ENCODE results near the gene RIBC2.
"Not testable (repeated sequence)": the region's sequence is repeated elsewhere in the genome, so short reads cannot be mapped to it uniquely, and the experiment has no call there.

The RIBC2 gene, protein sequence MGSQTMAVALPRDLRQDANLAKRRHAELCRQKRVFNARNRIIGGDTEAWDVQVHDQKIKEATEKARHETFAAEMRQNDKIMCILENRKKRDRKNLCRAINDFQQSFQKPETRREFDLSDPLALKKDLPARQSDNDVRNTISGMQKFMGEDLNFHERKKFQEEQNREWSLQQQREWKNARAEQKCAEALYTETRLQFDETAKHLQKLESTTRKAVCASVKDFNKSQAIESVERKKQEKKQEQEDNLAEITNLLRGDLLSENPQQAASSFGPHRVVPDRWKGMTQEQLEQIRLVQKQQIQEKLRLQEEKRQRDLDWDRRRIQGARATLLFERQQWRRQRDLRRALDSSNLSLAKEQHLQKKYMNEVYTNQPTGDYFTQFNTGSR

DNA sequence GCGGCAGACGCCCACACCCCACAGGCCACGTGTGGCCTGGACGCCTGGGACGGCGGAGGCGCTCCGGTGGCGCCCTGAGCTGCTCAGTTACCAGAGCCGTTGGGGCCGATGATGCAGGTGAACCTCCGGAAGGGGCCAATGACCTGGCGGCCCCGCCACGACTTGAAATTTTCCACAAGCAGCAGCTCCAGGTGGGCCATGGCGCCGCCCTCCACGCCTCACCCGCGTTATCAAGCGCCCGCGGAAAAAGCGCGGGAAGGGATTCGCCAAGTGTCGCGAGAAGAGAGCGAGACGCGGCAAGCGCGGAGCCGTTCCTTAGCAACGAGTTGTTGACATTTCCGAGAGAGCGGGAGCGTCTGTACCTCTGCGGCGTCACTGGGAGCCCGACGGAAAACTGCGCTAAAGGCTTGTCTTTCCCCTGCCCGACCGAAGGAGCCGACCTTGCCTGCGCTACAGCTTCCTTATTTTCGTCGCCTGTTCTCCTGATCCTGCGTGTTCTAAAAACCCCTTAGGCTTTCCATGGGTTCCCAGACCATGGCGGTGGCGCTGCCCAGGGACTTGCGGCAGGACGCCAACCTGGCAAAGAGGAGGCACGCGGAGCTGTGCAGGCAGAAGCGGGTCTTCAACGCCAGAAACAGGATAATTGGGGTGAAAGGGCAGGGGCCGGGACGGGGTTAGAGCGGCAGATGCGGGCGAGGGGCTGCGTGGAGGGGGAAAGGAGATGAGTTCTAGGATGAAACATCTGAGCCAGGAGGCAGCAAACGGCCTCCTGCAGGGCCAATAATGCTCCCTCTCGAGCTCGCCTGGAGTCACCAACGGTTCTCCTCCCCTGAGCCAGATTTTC, at the start of gene RIBC2, which contains the start of gene SMC1B:
Gene RIBC2, plus strand, starts transcription at position 326 of the 844 bp plus-strand sequence. Its CDS starts 194 bp downstream, at position 520.
Gene SMC1B, minus strand, starts transcription at position 232 of the 844 bp plus-strand sequence. Its CDS starts 32 bp downstream, at position 200.
- peak; percentile 69 for DNase-seq (ENCODE audit: low read depth)

DNA sequence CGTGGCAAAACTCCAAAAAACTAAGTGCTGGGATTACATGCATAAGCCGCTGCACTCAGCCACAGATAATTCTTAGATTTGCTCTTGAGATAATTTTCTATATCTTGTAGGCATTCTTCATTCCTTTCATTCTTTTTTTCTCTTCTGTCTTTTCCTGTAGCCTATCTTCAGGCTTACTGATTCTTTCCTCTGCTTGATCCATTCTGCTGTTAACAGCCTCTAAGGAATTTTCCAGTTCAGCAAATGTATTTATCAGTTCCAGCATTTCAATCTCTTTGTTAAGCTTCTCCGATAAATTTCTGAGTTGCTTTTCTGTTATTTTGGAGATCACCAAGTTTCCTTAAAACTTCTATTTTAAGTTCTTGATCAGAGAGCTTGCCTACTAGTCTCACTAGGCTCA, 46.8 kb upstream of the RIBC2 start:
- no peak for DNase-seq (ENCODE audit: low read depth)

DNA sequence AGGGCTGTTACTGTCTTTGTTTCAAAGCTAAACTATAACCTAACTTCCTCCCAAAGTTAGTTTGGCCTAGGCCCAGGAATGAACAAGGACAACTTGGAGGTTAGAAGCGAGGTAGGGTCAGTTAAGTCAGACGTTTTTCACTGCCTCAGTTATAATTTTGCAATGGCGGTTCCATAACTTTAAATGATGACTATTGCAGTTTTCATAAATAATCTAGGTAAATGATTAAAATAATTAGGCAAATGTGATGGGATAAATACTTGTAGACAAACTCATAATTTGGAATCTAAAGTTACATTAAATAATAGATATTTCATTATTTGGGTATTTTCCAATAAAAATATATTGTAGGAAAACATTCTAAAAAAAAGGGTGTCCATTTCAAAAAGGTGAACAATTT, 39.9 kb upstream of the RIBC2 start:
- DNase-seq (ENCODE audit: low read depth) = not testable (repeated sequence)

DNA sequence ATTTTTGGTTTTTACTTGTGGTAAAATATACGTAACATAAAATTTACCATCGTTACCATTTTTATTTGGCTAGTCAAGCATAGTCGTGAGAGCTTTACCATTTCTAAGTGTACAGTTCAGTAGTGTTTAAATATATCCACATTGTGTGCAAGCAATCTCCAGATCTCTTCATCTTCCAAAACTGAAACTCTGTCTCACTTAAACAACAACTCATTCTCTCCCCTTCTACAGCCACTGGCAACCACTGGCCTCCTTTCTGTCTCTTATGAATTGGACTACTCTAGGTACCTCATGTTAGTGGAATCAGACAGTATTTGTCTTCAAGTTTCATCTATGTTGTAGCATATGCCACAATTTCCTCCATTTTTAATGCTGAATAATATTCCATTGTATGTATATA, 37.5 kb upstream of the RIBC2 start:
- no peak for DNase-seq (ENCODE audit: low read depth)

DNA sequence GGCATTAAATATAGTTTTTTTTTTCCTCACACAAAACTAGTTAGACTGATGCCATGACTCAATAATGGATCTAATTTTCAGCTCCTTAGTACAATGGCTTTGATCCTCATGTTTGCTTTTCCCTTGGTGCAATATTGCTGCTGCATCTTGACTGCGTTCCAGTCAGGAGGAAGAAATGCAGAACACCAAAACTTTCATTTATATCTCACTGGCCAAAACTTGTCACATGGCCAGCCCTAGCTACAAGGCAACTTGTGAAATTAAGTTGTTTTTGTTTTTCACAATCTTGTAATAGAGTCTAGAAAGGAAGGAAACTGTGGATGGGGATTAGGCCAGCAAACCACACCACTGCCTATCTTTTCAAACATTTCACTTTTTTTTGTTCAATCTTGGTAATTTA, 36.8 kb upstream of the RIBC2 start:
- no peak for DNase-seq (ENCODE audit: low read depth)

DNA sequence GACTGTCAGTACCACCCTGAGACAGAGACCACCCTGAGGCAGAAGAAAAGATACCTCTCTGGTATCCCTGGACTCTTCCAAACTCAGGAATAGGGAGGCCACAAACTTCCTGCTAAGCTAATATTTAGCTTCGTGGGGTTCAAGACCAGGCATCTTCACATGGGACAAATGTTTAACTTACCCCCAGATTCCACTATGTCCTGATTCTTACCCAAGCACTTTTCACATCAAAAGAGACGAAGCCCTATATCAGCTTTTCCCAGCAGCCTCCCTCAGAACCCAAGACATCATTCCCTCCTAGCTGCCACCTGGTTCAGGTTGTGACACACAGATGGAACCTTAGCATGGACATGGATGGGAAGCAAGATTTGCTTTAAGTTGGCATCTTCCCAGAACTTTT, 32.1 kb upstream of the RIBC2 start:
- DNase-seq (ENCODE audit: low read depth) = no peak

DNA sequence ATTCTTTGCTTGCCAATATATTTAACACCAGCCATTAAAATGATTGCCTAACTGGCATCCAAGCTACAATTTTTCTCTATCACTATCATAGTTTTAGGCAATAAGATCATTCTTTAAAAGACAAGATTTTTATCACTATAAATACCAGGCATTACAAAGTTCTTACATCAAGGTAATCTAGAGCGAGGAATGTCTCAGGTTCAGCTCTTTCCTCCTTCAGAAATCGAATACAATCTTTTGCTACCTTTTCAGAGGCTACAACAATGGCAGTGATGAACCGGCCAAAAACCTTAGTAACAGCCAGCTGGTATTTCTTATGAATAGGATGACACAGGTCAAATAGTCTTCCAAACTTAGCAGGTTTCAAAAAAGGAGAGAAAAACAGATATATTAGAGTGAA, 23.9 kb upstream of the RIBC2 start:
- no peak for DNase-seq (ENCODE audit: low read depth)

DNA sequence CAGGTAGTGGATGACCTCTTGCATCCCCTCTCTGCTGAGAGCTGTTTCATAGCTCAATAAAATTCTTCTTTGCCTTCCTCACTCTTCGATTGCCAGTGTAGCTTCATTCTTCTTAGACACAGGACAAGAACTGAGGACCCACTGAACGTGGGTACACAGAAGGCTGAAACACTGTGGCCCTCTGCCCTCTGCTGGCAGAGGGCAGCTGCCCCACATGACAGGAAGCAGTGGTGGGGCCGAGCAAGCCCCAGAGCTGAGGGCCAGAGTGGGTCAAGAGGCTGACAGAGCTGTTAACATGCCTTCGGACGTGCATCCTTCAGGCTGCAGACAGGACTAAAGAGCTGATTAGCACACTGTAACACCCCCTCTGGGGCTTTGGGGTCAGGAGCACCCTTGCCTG, 15.7 kb upstream of the RIBC2 start:
- no peak for DNase-seq (ENCODE audit: low read depth)

DNA sequence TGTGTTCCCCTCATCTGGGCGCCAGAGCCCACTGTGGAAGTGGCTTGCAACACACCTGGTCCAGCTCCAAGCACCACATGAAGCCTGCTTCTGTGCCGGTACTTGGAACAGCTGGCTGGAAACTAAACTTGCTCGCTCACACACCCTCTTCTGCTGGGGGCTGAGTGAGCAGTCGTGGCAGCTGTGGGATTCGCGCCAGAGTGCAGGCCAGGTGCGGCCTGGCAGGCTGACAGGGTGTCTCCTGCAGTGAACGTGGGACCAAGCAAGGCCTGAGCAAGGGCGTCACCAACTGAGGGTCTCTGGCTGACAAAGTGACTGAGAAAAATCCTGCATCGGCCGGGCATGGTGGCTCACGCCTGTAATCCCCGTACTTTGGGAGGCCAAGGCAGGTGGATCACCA, 15.3 kb upstream of the RIBC2 start:
- no peak for DNase-seq (ENCODE audit: low read depth)

DNA sequence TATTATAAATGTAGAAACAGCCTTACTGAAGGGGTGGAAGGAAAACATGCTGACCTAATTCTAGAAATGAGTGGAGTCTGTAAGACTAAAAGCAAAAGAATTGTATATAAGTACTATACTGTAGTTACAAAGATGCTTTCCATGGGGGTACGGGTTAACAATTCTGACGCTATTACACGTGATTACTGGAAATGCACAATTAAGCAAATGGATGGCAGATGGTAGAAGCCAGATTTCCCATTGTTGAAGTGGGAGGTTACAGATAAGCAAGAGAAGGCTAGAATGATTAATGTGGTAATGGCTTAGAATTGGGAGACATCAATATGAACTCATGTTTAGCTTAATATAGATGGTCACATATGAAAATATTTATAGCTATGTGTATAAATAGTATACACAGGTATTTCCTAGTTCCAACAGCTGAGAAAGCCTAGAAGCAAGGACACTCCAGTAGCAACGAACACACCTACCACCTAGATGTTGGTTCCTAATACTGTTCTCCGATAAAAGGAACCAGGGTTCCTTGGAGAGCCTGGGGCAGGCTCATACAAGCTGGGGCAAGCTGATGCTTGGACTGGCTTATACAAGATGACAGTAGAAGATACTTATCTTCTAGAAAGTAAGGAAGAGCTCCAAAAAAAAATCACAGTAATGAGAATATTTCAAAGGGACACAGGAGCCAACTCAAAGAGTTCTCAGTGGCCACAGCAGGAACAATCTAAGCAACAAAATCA, 13.6 kb upstream of the RIBC2 start:
- DNase-seq (ENCODE audit: low read depth) = no peak

DNA sequence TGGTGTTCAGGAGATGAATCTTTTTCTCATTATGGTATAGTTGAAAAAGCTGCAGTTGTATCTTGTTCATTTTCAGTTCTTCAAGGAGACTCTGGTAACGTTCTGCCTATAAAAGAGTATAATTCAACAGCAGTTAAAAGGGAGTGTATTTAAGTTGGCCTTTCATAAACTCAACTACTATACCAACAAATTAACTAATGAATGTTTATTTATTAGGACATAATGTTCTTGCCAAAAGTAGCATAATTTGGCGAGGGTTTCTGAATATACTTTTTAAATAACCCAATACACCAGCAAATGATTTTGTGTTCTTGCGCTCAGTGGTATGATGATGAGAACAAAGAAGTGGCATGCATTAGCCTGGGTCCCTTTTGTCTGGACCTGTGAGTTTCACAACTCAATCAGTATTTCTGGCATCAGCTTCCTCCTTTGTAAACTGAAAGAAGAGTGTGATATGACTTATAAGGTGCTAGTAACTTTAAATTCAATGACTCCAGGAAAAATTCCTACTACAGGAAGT, 11.0 kb upstream of the RIBC2 start:
- no peak for DNase-seq (ENCODE audit: low read depth)

DNA sequence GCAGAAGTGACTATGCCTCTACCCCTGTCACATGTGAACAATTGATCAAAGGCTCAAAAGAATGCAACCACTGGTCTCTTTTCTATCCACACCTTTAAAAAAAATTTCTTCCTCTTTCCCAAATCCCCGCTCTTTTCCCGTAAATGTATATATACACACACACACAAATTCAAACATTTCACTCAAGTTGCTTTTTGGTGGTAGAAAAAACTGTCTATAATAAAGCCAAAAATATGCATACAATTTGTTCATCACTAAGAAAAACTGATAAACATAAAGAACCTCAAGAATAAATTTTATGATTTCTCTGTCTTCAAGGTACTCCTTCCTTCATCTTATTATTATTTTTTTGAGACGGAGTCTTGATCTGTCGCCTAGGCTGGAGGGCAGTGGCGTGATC, 5.7 kb upstream of the RIBC2 start:
- no peak for DNase-seq (ENCODE audit: low read depth)

DNA sequence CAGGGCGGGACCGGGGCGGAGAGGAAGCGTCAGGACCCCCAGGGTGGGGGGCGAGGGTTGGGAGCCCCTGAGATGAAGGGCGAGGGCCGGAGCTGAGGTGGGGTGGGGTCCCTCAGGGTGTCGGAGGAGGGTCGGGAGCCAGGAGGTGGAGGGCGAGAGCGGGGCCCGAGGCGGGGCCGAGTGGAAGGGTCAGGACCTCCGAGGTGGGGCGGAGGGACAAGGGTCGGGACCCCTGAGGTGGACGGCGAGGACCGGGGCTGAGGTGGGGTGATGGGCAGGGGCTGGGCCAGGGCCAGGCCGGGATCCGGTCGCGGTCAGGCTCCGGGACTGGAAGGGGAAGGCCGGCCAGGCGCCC, 503 bp upstream of the RIBC2 start:
- DNase-seq (ENCODE audit: low read depth) = no peak

DNA sequence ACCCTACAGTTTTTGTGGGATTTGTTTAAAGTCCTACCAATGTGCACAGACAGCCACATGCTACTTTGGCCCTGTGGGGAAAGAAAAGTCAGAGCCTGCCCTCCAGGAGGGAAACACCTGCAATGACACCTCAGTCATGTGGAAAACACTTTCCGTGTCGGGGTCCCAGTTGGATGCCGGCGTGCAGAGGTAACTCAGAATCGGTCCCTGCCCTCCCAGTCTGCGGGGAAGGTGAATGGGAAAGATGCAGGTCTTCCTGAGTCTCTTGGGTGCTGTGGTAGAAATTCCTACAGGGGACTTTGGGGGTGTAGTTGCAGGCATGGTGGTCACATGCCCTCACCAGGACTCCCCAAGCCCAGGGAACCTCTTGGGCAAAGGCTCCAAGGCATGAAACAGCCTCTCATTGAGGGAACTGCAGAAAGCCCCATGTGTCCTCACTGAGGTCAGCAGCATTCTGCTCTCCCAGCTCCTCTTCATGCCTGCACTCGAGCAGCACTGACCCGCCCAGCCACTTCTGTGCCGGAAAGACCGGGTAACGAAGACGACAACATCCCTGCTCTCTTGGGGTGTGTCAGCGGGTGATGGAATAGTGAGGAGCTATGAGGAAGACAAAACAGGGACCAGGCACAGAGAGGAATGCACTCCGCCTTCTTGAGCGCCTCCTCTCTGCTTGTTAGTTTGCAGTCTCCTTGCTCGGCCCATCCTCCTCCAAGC, 4.7 kb downstream of the RIBC2 start:
- no peak for DNase-seq (ENCODE audit: low read depth)

DNA sequence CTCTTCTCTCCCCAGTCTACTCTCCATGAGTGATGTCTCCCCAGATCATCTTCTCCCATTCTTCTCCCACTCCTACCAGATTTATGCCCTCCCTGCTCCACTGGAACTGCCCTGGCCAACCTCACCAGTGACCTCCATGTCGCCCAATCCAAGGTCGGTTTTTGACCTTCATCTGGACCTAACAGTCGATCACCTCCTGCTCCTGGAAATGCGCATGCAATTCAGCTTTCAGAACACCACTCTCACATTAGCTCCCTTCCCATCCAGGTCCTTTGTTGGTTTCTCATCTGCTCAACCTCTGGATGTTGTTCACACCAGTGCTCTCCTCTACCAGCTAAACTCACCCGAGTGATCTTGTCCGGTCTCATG, 5.3 kb downstream of the RIBC2 start:
- no peak for DNase-seq (ENCODE audit: low read depth)

DNA sequence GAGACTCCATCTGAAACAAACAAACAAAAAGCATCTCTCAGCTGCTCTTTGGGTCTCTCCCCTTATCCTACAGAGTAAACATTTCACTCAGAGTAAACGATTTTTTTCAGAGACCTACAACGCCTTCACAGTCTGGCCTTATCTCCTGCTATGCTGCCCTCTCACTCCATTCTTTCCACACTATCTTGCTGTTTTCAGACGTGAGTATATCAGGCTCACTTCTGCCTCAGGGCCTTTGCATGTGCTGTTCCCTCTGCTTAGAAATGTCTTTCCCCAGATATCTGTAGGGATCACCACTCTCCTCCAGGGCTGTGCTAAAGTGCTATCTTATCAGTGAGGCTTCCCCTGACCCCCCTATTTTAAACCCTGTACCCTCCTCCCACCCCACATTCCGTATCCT, 6.5 kb downstream of the RIBC2 start:
- no peak for DNase-seq (ENCODE audit: low read depth)

DNA sequence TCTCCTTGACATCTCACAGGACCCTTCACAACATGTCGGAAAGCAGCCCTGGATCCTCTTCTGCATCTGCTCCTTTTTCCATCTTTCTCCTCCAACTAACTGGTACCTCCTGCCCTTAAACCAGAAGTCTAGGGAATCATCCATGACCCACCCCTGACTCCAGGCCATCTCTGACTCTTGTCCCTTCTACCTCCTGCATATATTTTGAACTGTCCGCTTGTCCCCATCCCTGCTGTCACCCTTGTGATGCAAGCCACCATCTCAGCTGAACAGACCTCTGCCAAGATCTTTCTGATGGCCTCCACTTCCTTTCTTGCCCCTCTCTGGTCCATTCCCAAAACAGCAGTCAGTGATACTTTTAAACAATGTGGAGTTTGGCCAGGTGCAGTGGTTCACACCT, 7.0 kb downstream of the RIBC2 start:
- DNase-seq (ENCODE audit: low read depth) = no peak

DNA sequence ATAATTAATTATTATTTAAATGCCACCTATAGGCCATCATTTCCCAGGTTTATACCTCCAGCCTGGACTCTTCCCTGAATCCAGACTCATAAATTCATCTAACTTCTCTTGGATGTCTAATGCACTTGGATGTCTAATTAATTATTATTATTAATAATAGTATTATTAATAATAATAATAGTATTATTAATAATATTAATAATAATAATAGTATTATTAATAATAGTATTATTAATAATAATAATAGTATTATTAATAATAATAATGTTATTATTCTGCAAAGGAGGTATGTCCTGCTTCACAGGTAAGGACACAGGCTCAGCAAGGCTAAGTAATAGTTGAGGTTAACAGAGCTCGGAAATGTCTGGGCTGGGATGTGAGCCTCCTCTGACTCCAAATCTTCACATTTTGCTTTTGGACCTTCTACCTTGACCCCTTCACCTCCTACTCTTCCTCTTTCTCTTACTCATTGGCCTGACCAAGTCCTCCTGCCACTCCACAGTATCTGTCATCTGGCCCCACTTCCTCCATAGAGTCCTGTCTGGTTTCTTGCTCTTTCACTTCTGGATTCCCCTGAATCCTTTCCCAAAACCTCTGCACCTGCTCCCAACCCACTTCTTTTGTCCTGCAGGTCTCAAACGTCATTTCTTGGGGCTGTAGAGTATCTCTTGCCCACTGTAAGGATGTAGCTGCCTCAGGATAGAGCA, 8.0 kb downstream of the RIBC2 start:
- DNase-seq (ENCODE audit: low read depth) = no peak

DNA sequence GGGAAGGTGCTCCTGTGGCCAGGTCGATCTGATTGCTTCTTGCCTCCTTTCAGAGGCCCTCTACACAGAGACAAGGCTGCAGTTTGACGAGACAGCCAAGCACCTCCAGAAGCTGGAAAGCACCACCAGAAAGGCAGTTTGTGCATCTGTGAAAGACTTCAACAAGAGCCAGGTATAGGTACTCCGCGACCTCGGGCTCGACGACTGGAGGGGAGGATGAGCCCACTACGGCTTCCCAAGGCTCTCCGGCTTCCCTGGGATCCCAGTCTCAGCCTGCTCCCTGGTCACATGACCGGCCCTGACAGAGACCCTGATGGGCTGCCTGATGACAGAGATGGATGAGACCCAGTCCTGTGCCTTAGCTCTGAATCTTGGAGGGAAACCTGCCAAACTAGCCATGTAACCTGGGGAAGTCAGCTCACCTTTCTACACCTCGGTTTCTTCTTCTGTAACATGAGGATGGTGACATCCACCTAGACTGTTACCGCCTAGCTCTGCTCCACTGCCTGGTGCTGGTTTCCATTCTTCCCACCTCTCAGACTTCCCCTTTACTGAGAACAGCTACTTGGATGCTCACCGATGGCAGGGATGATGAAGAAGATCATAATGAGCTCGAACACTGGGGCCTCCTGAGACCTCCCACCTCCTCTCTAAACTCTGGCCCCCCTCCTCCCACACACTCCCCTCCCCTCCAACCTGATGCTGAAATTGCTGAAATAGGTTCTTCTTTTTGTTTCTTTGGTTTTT, 8.9 kb downstream of the RIBC2 start:
- no peak for DNase-seq (ENCODE audit: low read depth)

DNA sequence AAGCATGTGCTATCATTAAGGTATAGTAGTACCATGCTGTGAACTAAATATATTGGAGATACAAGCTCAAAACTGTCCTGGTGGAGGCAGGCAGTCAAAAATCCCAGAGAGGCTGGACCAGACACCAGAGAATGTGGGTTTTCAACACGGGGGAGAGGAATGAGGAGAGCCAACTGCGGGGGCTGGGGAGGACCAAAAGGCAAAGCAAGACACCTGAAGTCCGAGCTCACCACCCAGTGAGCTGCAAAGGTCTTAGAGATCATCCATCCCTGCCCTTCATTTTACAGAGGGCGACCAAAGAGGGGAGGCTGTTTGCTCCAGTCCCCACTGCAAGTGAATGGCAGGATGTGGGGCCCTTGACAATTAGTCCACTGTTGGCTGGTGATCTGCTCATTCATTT, 10.0 kb downstream of the RIBC2 start:
- DNase-seq (ENCODE audit: low read depth) = no peak

Data from stimulated activated CD8-positive, alpha-beta memory T cell treated with anti-CD3 and anti-CD28 coated beads, Interleukin-4, amount 100 ng/mL, for 24 hours (primary cell).